C4-2B (cell line): ENCODE data around the gene TOP1.

Experiments
- ZFX ChIP-seq: fragments of 450-650 bp; IDR thresholded peaks from 2 replicates; pipeline ENCODE4 v1.6.1; 2017
- TF ChIP-seq, protein P1 (sequence below): fragments of 450-650 bp; conservative IDR thresholded peaks from 2 replicates; pipeline ENCODE4 v1.5.1; 2017; ENCODE audit warnings: mild to moderate bottlenecking

DNA sequence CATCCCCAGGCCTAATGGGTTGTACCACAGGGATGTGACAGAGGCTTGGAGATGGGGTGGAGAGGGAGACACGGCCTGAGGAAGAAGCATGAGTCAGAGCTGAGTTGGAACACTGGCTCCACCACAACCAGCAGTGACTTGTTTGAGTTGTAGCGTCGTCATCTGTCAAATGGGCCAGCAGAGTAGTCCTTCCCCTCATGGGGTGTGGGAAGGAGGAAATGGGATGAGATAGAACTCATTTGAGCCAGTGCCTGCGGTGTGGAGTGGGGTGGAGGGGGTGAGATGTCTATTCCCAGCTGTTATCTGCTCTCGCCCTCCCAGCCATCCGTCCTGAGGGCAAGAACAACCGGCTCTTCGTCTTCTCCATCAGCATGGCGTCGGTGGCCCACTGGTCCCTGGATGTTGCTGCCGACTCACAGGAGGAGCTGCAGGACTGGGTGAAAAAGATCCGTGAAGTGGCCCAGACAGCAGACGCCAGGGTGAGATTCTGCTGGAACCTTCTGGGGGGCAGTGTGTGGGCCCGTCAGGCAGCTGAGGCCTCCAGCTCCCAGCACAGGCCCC is 141.2 kb downstream of the TOP1 start:
- TF ChIP-seq, protein P1, sequence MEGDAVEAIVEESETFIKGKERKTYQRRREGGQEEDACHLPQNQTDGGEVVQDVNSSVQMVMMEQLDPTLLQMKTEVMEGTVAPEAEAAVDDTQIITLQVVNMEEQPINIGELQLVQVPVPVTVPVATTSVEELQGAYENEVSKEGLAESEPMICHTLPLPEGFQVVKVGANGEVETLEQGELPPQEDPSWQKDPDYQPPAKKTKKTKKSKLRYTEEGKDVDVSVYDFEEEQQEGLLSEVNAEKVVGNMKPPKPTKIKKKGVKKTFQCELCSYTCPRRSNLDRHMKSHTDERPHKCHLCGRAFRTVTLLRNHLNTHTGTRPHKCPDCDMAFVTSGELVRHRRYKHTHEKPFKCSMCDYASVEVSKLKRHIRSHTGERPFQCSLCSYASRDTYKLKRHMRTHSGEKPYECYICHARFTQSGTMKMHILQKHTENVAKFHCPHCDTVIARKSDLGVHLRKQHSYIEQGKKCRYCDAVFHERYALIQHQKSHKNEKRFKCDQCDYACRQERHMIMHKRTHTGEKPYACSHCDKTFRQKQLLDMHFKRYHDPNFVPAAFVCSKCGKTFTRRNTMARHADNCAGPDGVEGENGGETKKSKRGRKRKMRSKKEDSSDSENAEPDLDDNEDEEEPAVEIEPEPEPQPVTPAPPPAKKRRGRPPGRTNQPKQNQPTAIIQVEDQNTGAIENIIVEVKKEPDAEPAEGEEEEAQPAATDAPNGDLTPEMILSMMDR = no peak
- TF ChIP-seq ZFX = no peak
